CD14-positive monocyte (primary cell): Measurements from ENCODE around the gene HSPA5. TPM values are rescaled to one million over a fixed set of nuclear protein-coding genes. Genes with fewer than 3 reads are reported as not detected.
A peak's percentile ranks its signal among the peaks of the same experiment; 100 is the strongest.
"Not testable (repeated sequence)": the region's sequence is repeated elsewhere in the genome, so short reads cannot be mapped to it uniquely, and the experiment has no call there.

Experiments
- DNase-seq, 3 donors: peaks; one replicate each; pipeline ENCODE4 v3.0.0-alpha.2; 2011 to 2022
- H2AFZ ChIP-seq: 2 replicates; pipeline ENCODE4 v1.6.0; 2012; ENCODE audit warnings: mild to moderate bottlenecking, low read depth, low read length, inconsistent platforms; ENCODE audit not compliant: insufficient read depth, poor library complexity, severe bottlenecking
- H3K27ac ChIP-seq, 2 donors: 1 replicate in 1 of 2; 2 replicates in 1 of 2; pipeline ENCODE4 v1.5.1; 2012 to 2013; ENCODE audit warnings: low read length in 2 of 2, control low read depth in 1 of 2, inconsistent platforms in 1 of 2, low read depth in 1 of 2, mild to moderate bottlenecking in 1 of 2
- H3K27me3 ChIP-seq, 2 donors: one replicate each; pipeline versions ENCODE4 v1.6.0 to v1.6.1; 2011 to 2013; ENCODE audit warnings: low read length in 2 of 2; ENCODE audit not compliant: control insufficient read depth in 2 of 2, insufficient read depth in 2 of 2
- H3K36me3 ChIP-seq, 2 donors: replicated peaks in 1 of 2; 1 replicate in 1 of 2; 2 replicates in 1 of 2; pipeline versions ENCODE4 v1.5.1 to v1.6.1; 2012 to 2013; ENCODE audit warnings: low read length in 2 of 2, control low read depth in 1 of 2, inconsistent platforms in 1 of 2, mild to moderate bottlenecking in 1 of 2; ENCODE audit not compliant: insufficient read depth in 2 of 2, control insufficient read depth in 1 of 2
- H3K4me1 ChIP-seq, 2 donors: 1 replicate in 1 of 2; 2 replicates in 1 of 2; pipeline versions ENCODE4 v1.5.1 to v1.6.1; 2012 to 2013; ENCODE audit warnings: low read length in 2 of 2, control low read depth in 1 of 2, inconsistent platforms in 1 of 2, mild to moderate bottlenecking in 1 of 2, moderate library complexity in 1 of 2; ENCODE audit not compliant: insufficient read depth in 2 of 2, control insufficient read depth in 1 of 2
- H3K4me2 ChIP-seq: replicated peaks from 2 replicates; pipeline ENCODE3; 2012; ENCODE audit warnings: low read length, moderate library complexity, mild to moderate bottlenecking; ENCODE audit not compliant: poor library complexity, severe bottlenecking; ENCODE audit errors: extremely low read depth
- H3K4me3 ChIP-seq, 3 experiments: fragments of 200-600 bp in 1 of 3; sonication (generic) in 1 of 3; replicated peaks in 1 of 3; 1 replicate in 2 of 3; 2 replicates in 1 of 3; pipeline ENCODE4 v1.5.1; 2011 to 2013; ENCODE audit warnings: low read length in 3 of 3, mild to moderate bottlenecking in 3 of 3, control low read depth in 2 of 3, low read depth in 2 of 3, inconsistent platforms in 1 of 3, moderate library complexity in 1 of 3
- H3K79me2 ChIP-seq: 2 replicates; pipeline ENCODE4 v1.6.0; 2012; ENCODE audit warnings: mild to moderate bottlenecking, control low read depth, inconsistent platforms, low read length, moderate library complexity; ENCODE audit not compliant: insufficient read depth
- H3K9ac ChIP-seq: 2 replicates; pipeline ENCODE4 v1.6.0; 2017; ENCODE audit warnings: low read length, mild to moderate bottlenecking; ENCODE audit not compliant: insufficient read depth, poor library complexity, severe bottlenecking
- H3K9me3 ChIP-seq, 2 donors: replicated peaks in 1 of 2; 1 replicate in 1 of 2; 2 replicates in 1 of 2; pipeline versions ENCODE4 v1.5.1 to v1.6.1; 2012 to 2013; ENCODE audit warnings: low read length in 2 of 2, control low read depth in 1 of 2; ENCODE audit not compliant: control insufficient read depth in 1 of 2, insufficient read depth in 1 of 2
- H4K20me1 ChIP-seq: 2 replicates; pipeline ENCODE4 v1.6.0; 2012; ENCODE audit warnings: mild to moderate bottlenecking, low read length, control low read depth, moderate library complexity; ENCODE audit not compliant: insufficient read depth
- H3K27ac Mint-ChIP-seq, 7 donors: one replicate each; pipeline ENCODE4 v1.8.0; 2020; ENCODE audit warnings: mild to moderate bottlenecking in 7 of 7, mixed read lengths in 7 of 7, moderate library complexity in 6 of 7, inconsistent platforms in 2 of 7
- H3K27me3 Mint-ChIP-seq, 3 donors: one replicate each; pipeline ENCODE4 v1.8.0; 2021 to 2022; ENCODE audit warnings: low read depth in 3 of 3, mild to moderate bottlenecking in 3 of 3, mixed read lengths in 3 of 3, moderate library complexity in 3 of 3, inconsistent platforms in 1 of 3
- H3K36me3 Mint-ChIP-seq, 2 donors: one replicate each; pipeline ENCODE4 v1.8.0; 2020; ENCODE audit warnings: mixed read lengths in 2 of 2, inconsistent platforms in 1 of 2, mild to moderate bottlenecking in 1 of 2
- H3K4me1 Mint-ChIP-seq: one replicate; pipeline ENCODE4 v1.8.0; 2020; ENCODE audit warnings: mild to moderate bottlenecking, mixed read lengths
- H3K4me3 Mint-ChIP-seq, 2 donors: one replicate each; pipeline ENCODE4 v1.8.0; 2020; ENCODE audit warnings: mild to moderate bottlenecking in 2 of 2, mixed read lengths in 2 of 2, moderate library complexity in 1 of 2
- H3K9me3 Mint-ChIP-seq, 7 donors: one replicate each; pipeline ENCODE4 v1.8.0; 2020 to 2022; ENCODE audit warnings: mixed read lengths in 7 of 7, mild to moderate bottlenecking in 6 of 7, moderate library complexity in 6 of 7, inconsistent platforms in 2 of 7
- CTCF ChIP-seq: fragments of 200-600 bp; IDR thresholded peaks from one replicate; pipeline ENCODE4 v1.8.0; 2022; ENCODE audit warnings: antibody characterized with exemption, mild to moderate bottlenecking
- WGBS: methylation state at CpG from one replicate; pipeline ENCODE4 v1.1.5; 2013; ENCODE audit warnings: missing lambda C conversion rate; ENCODE audit not compliant: insufficient coverage; 5-methylcytosine and 5-hydroxymethylcytosine counted together
- intact Hi-C, 2 donors: fragments of 100-400 bp; cut with micrococcal nuclease; formaldehyde crosslinking; loops; one replicate each; pipeline versions ENCODE4 v1.15.0 to v1.15.1; 2023
- polyA plus RNA-seq, 3 donors: library from polyadenylated mRNA; depleted of rRNA in 1 of 3; unstranded in 2 of 3; stranded (reverse) in 1 of 3; fragments of 300-500 nt in 2 of 3; fragments of >200 nt in 1 of 3; fragmentation: Illumina TruSeq in 2 of 3; gene quantifications; 1 replicate in 2 of 3; 2 replicates in 1 of 3; pipeline ENCODE4 v1.2.3, GENCODE V29; 2012 to 2021

Gene HSPA5
- polyA plus RNA-seq, 3 donors = 105 to 238 (median 156) TPM

- peaks cover 54% of the 10 kb centered on the region for H3K4me1 Mint-ChIP-seq
- Histone ChIP-seq H3K27me3 (no peaks in the 10 kb centered on the region), H3K27ac (peak overlapping the region in 1 of 2 donors; percentile 99), H3K9ac (no peak overlapping the region), H3K4me1 (peaks cover 37 to 65% of the 10 kb centered on the region in 2 donors), H3K9me3 (no peaks in the 10 kb centered on the region), H4K20me1 (peaks cover 71% of the 10 kb centered on the region), H3K4me3 (peak overlapping the region in 2 of 3 experiments; percentile 71 to 97), H3K4me2 (peak overlapping the region; percentile 89), H3K79me2 (peaks cover 70% of the 10 kb centered on the region), H3K36me3 (peaks cover 55 to 62% of the 10 kb centered on the region in 2 donors), H2AFZ (no peak overlapping the region)
- no peak for TF ChIP-seq CTCF
- no peaks in the 10 kb centered on the region for H3K27me3 Mint-ChIP-seq
- DNase-seq = no peak
- peaks cover 0 to 3% (median 0%) of the 10 kb centered on the region in 7 donors for H3K9me3 Mint-ChIP-seq
- H3K36me3 Mint-ChIP-seq = peaks cover 52 to 60% of the 10 kb centered on the region in 2 donors
- WGBS = 92% methylated on average over 2 of the region's 7 CpGs
- H3K27ac Mint-ChIP-seq = peak overlapping the region in 6 of 7 donors; percentile 52 to 77 (median 60)
- H3K4me3 Mint-ChIP-seq = peak overlapping the region in 1 of 2 donors; percentile 99
- intact Hi-C loops = loop anchor here in 1 of 2 donors (5.0 kb wide), 2 partner anchors 34 to 36 kb away; partner anchors contain the start of gene RABEPK
These were observed 2.8 kb downstream of the HSPA5 start for GRCh38 chr9:125238127-125238914.

GRCh38 chr9:125236520-125237159, 4.5 kb downstream of the HSPA5 start:
- not testable (repeated sequence) for H3K9me3 Mint-ChIP-seq, H3K4me2 ChIP-seq, H3K27me3 Mint-ChIP-seq, H3K27me3 ChIP-seq, H3K9ac ChIP-seq, H3K9me3 ChIP-seq, H3K27ac ChIP-seq, DNase-seq, H2AFZ ChIP-seq
- Histone ChIP-seq H4K20me1 (peaks cover 71% of the 10 kb centered on the region), H3K4me1 (peaks cover 20 to 48% of the 10 kb centered on the region in 2 donors), H3K36me3 (peaks cover 60 to 68% of the 10 kb centered on the region in 2 donors), H3K79me2 (peaks cover 60% of the 10 kb centered on the region), H3K4me3 (peak overlapping the region in 1 of 3 experiments; percentile 97)
- no CpG with 5 or more reads among the region's 5 CpGs for WGBS
- Mint-ChIP-seq H3K4me1 (peaks cover 41% of the 10 kb centered on the region), H3K4me3 (peak overlapping the region in 1 of 2 donors; percentile 99), H3K36me3 (peaks cover 58 to 64% of the 10 kb centered on the region in 2 donors), H3K27ac (peak overlapping the region in 3 of 7 donors; percentile 1 to 19 (median 4))
- intact Hi-C loops = loop anchor here in 1 of 2 donors (5.0 kb wide), 2 partner anchors 34 to 36 kb away; partner anchors contain the start of gene RABEPK
